Fibroblast of skin of left quadriceps (primary cell): ENCODE results near the gene EDRF1.
A peak's percentile ranks its signal among the peaks of the same experiment; 100 is the strongest.

Experiments
- DNase-seq, 2 experiments: peaks; one replicate each; pipeline ENCODE4 v3.0.0-alpha.2; 2013; ENCODE audit warnings: low read depth in 2 of 2

EDRF1 gene

GRCh38 chr10:125792342-125793300 is 73.1 kb downstream of the EDRF1 start:
- DNase-seq: no peak

- no peak for DNase-seq
Observed at GRCh38 chr10:125795128-125795527, 75.6 kb downstream of the EDRF1 start.

GRCh38 chr10:125795637-125796190 is 76.2 kb downstream of the EDRF1 start:
- DNase-seq: no peak

- DNase-seq: no peak
Observed at GRCh38 chr10:125797424-125797823, 77.9 kb downstream of the EDRF1 start.

GRCh38 chr10:125797994-125798662 is 78.6 kb downstream of the EDRF1 start:
- no peak for DNase-seq

GRCh38 chr10:125799451-125800182 is 80.1 kb downstream of the EDRF1 start:
- no peak for DNase-seq

GRCh38 chr10:125801574-125801973 is 82.1 kb downstream of the EDRF1 start:
- no peak for DNase-seq

- no peak for DNase-seq
Observed at GRCh38 chr10:125802131-125802530, 82.6 kb downstream of the EDRF1 start.

GRCh38 chr10:125802739-125803138 is 83.2 kb downstream of the EDRF1 start:
- DNase-seq: no peak

- DNase-seq: no peak
Observed at GRCh38 chr10:125808047-125808446, 88.5 kb downstream of the EDRF1 start.

GRCh38 chr10:125811251-125811650 is 91.7 kb downstream of the EDRF1 start:
- DNase-seq: peak; percentile 20 to 25

- DNase-seq: peak; percentile 38 to 44
Observed at GRCh38 chr10:125812128-125812750, 92.7 kb downstream of the EDRF1 start.
